GM21526 (cell line): Measurements from ENCODE around the gene WDR31.
"Not testable (repeated sequence)": the region's sequence is repeated elsewhere in the genome, so short reads cannot be mapped to it uniquely, and the experiment has no call there.

Experiments used
- ATAC-seq: cut with Tn5 transposase; IDR thresholded peaks from one replicate; pipeline ENCODE4 v1.9.1; 2021; ENCODE audit warnings: moderate library complexity; ENCODE audit not compliant: unreplicated experiment, low FRiP score

WDR31 gene

GRCh38 chr9:113298924-113299770 lies 40.9 kb downstream of the WDR31 start:
- no peak for ATAC-seq

DNA sequence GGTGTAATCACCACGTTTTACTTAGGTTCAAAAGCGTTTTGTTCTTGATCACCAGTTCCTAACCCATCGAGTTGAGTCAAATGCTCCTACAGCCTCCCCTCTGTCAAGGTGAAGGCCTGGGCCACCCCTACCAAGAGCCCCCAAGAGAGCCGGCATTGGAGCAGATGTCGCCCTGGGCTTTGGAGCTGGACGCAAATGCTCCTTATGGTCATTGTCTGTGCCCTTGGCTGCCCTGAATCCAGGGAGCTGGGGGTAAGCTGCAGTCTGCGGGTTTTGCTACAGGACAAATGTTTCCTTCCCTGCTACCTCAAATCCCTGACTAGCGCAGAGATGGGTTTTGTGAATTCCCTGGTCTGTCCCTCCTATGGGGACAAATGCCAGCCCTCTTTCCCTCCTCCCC lies 41.8 kb downstream of the WDR31 start:
- ATAC-seq, result no peak

- no peak for ATAC-seq
These were observed 43.1 kb downstream of the WDR31 start for GRCh38 chr9:113296796-113297558.

DNA sequence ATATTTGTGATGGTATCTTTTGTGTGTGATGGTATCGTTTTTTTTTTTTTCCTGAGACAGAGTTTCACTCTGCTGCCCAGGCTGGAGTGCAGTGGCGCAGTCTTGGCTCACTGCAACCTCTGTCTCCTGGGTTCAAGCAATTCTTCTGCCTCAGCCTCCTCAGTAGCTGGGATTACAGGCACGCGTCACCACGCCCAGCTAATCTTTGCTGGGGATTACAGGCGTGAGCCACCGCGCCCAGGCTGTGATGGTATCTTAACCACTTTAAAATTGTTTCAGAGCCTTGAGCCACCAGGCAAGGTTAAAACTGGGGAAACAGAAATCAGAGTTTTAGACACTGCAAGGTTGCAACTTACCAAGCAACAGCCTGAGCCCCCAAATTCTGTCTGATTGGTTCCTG lies 43.8 kb downstream of the WDR31 start:
- not testable (repeated sequence) for ATAC-seq

DNA sequence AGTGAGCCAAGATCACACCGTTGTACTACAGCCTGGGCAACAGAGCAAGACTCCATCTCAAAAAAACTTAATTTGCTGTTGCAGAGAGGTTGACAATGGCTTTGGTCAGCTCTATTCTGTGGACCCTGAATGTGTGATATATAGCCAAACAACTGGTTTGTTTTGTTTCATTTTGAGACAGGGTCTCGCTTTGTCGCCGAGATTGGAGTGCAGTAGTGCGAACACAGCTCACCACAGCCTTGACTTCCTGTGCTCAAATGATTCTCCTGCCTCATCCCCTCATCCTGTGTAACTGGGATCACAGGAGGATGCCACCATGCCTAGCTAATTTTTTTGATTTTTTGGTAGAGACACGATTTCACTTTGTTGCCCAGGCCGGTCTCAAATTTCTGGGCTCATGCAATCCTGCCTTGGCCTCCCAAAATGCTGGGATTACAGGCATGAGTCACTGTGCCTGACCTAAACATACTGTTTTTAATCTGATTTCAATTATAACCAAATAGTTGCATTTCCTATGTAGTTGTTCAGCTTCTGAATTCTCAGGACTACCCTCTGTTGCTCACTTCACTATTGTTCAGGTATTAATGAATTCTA lies 46.7 kb downstream of the WDR31 start:
- ATAC-seq, result no peak

GRCh38 chr9:113290052-113290607 lies 49.9 kb downstream of the WDR31 start:
- no peak for ATAC-seq

- ATAC-seq, result no peak
These were observed 51.0 kb downstream of the WDR31 start for GRCh38 chr9:113289091-113289490.

DNA sequence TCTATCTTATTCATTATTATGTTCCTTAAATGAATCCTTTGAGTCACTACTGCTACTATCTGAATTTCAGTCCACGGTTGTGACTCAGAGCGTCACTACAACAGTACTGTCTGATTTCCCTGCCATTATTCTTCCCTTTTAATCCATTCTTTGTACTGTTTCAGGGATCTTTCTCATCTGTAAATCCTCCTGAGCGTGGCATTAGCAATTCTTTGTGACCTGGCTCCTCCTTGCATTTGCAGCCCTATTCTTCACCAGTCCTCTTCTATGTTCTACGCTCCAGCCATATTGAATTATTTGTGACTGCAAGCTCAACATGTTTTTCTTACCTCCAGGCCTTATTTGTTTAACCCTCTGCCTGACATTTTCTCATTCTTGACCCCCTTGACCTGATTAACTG lies 58.7 kb downstream of the WDR31 start:
- no peak for ATAC-seq

GRCh38 chr9:113278840-113279239 lies 61.2 kb downstream of the WDR31 start:
- ATAC-seq, result no peak

DNA sequence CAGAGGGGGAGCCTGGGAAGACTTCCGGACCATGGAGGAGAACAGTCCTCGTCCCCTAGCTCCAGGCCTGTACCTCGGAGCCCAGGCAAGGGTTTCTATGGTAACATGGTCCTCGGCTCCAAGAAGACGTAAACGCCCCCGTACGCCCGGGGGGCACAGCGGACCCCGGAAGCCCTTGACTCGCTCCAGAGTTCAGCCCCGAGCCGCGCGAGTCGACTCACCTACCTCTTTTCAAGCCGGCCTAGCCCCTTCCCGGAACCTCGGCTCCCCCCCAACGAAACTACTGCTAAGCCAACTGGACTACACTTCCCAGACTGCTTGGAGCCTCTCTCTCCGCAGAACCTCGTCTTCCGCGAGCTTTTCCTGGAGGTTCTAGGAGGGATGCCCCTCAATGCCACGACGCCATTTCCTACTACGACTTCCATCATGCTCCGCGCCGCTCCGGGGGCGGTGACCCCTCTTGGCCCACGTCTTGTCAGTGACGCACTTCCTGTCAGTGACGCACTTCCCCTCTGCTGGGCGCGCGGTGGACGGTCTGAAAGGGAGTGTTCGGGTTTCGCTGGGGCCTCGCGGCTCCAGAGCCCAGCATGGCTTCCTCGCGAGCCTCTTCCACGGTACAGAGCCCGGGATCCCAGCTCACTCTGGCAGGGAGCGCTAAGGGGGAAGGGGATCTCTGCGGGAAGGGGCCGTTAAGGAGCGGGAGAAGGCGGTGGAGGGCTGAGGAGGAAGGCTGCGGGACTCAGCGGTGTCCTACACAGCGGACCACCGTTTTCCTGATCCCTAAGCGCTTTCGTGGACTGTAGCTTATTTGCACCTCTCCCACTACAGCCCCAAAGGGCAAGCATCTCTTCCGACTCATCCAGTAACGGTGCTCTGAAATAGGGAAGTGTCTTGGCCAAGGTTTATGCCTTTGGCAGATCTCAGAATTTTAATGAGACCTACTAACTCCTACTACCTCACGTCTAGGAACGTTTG lies 64.6 kb downstream of the WDR31 start, which contains the start of the genes CDC26 and PRPF4:
CDC26 (minus strand) TSS at position 416 of the 975 bp plus-strand sequence. CDS start 3,065 bp downstream, outside the sequence.
PRPF4 (plus strand) TSS at position 502 of the 975 bp plus-strand sequence; CDS start at position 588, 86 bp downstream.
- peak; percentile 94 for ATAC-seq

- ATAC-seq, result peak; percentile 16
These were observed 65.5 kb downstream of the WDR31 start for GRCh38 chr9:113274474-113275156.

DNA sequence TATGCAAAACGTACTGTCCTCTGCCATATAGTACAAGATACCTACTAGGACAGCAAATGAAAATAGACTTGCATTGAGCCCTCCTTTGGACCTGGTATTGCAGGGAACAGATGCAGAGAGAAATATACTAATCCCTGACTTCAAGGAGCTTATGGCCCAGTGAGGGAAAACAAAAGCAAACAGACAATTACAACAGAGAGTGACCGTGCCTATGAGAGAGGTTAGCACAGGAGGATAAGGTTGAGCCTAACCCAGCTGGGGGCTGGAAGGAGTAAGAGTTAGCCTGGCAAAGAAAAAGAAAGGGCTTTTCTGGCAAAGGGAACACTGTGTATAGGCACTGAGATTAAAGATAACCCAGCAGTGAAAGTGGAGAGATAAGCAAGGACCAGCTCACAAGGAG lies 70.2 kb downstream of the WDR31 start:
- no peak for ATAC-seq

DNA sequence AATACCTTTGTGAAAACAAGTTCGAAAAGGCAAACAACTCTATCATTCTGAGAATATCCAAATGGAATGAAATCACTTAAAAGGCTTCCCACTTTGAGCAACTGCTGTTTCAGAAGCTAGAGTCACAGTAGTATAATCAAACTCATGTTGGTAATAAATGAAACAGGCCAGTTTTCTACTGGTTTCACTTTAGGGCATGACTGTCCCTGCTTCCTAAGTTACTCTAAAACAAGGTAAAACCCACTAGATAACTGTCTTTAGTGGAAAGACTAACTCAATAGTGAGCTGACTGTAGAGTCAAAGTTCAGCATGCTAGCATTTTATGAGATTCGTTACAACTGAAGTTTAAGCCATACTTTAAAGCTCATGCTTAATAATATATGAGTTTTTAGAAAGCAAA lies 70.7 kb downstream of the WDR31 start:
- ATAC-seq, result no peak

- ATAC-seq, result no peak
These were observed 72.0 kb downstream of the WDR31 start for GRCh38 chr9:113267911-113268566.

DNA sequence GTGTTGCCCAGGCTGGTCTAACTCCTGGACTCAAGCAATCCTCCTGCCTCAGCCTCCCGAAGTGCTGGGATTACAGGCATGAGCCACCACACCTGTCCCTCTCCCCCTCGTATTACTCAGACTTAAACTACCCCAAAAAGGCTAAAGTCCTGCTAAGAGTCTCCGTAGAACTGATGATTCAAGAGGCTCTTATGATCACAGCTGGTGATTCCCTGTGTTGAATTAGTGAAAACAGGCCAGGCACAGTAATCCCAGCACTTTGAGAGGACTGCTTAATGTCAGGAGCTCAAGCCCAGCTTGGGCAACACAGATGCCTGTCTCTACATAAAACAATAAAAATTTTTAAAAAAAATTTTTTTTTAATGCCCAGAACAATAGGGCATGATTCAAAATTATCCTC lies 73.9 kb downstream of the WDR31 start:
- ATAC-seq, result no peak
